GM18517 (cell line): Measurements from ENCODE around the gene PHETA1.
"Not testable (repeated sequence)": the region's sequence is repeated elsewhere in the genome, so short reads cannot be mapped to it uniquely, and the experiment has no call there.

Experiments
- ATAC-seq: cut with Tn5 transposase; IDR thresholded peaks from one replicate; pipeline ENCODE4 v1.9.1; 2021; ENCODE audit warnings: mild to moderate bottlenecking, moderate library complexity; ENCODE audit not compliant: unreplicated experiment

The PHETA1 gene

DNA sequence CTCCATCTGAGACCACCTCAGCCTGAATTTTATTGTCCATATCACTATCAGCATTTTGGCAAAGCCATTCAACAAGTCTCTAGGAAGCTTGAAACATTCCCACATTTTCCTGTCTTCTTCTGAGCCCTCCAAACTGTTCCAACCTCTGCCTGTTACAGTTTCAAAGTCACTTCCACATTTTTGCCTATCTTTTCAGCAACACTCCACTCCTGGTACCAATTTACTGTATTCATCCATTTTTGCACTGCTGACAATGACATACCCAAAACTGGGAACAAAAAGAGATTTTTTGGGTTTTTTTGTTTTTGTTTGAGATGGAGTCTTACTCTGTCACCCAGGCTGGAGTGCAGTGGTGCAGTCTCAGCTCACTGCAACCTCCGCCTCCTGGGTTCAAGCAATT is 4.3 kb upstream of the PHETA1 start:
- ATAC-seq: not testable (repeated sequence)

DNA sequence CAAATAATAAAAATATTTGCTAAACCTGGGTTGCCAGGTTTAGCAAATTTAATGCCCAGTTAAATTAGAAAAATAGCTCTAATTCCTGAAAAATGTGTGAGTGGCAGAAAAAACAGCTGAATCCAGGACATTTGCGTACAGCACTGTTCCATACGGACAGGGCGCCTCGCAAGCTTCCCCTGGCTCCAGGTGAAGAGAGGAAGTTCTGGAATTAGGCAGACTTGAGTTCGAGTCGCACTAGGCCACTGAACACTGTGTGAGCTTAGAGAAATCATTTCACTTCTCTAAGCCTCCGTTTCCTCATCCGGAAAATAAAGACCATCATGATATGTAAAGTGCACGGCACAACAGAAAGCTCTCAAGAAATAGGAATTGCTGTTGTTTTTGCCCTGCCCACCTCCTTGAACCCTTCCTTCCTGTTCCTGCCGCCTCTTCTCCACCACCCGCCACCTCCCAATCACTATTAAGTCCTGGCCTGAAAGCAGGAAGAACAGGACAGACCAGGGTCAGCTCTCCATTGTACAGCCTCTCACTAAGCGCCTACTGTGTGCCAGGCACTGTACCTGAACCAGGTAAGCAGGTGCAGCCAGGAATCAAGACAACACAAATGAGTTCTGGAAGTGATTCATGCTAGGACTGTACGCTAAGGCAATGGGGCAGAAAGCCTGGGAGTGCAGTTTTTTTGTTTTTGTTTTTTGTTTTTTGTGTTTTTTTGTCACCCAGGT is 763 bp upstream of the PHETA1 start:
- ATAC-seq: no peak

DNA sequence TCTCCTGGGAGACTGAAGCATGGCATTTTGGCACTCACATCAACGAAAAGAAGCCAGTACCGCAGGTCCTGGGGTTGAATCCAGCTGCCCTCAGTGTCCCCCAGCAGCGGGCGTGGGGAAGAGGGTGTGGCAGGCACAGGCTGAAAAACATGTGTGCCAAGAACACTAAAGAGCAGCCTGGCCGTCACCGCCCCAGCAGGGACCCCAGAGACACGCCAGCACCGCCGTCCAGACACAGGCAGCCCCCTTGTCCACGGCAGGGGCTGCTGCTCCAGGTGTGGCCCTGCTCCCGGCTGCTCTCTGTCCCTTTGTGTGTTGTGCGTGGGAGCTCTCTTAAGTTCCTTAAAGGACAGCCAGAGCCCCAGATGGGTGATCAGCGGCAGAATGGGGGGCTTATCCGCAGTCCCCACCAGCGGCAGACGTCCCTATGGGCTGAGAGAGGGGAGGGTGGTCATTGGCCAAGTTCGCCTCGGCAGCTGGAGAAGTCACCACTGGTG is 556 bp downstream of the PHETA1 start:
- ATAC-seq: no peak

DNA sequence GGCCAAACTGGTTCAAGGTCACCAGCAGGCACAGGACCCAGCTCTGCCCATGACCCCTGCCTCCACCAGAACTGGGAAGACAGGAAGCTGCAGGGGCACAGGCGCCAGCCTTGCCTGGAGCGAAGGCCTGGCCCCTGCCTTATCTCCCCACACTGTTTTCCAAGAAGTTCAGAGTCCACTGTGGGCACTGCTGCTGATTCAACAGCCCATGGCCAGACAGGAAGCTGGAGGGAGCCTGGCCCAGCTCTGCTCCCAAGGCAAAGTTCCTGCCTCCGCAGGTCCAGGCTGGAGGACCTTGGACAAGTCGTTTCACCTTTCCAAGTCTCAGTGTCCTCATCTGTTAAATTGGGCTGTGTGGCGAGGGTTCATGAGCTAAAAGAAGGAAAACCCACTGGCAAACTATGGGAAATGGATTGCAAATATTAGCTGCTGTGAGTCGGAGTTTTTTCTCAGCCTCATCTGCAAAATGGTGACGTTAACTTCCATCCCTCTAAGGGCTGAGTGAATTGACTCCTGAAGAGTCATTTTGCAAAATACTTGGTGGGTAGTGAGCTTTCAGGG is 1.2 kb downstream of the PHETA1 start:
- no peak for ATAC-seq

DNA sequence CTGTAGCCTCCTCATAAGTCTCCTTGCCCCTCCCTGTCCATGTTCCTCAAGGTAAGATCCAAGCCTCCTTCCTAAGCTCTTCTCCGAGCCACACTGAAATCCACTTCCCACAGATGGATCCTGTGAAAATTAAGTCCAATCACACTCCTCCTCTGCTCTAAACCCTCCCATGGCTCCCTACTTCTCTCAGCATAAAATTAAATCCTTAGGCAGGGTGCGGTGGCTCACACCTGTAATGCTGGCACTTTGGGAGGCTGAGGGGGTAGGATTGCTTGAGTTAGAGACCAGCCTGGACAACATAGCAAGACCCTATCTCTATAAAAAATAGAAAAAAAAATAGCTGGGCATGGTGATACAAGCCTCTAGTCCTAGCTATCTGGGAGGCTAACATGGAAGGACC is 2.3 kb downstream of the PHETA1 start:
- ATAC-seq: no peak

DNA sequence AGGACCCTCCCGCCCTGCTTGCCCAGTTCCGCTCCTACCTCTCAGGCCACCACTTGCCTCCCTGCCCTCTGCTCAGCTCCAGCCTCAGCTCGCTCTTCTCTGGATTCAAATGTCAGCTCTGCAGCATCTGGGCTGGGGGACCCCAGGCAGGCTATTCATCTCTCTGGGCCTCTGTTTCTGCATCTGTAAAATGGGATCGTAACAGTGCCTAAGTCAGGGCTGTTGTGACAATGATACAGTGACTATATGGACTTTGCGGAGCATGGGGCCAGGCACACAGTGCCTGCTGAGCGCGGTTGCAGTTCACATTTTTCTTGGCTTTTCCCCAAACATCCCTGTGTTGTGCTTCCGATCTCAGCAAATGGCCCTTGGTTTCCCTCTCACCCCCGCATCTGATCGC is 2.8 kb downstream of the PHETA1 start:
- ATAC-seq: no peak

DNA sequence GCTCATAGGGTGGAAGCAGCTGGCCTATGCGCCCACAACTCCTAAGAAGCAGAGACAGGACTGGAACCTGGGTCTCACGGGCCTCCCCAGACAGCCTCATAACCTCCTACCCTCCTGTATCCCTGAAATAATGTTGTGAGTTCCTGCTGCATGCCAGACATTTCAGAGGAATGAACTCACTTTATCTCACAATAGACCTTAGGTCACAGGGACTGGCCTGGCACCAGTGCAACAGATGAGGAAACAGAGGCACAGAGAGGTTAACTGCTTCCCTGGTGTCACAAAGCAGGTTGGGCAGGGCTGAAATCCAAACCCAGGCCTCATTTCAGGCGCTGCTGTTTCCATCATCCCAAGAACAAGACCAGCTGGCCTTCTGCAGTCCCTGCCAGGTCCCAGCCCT is 5.3 kb downstream of the PHETA1 start:
- no peak for ATAC-seq

DNA sequence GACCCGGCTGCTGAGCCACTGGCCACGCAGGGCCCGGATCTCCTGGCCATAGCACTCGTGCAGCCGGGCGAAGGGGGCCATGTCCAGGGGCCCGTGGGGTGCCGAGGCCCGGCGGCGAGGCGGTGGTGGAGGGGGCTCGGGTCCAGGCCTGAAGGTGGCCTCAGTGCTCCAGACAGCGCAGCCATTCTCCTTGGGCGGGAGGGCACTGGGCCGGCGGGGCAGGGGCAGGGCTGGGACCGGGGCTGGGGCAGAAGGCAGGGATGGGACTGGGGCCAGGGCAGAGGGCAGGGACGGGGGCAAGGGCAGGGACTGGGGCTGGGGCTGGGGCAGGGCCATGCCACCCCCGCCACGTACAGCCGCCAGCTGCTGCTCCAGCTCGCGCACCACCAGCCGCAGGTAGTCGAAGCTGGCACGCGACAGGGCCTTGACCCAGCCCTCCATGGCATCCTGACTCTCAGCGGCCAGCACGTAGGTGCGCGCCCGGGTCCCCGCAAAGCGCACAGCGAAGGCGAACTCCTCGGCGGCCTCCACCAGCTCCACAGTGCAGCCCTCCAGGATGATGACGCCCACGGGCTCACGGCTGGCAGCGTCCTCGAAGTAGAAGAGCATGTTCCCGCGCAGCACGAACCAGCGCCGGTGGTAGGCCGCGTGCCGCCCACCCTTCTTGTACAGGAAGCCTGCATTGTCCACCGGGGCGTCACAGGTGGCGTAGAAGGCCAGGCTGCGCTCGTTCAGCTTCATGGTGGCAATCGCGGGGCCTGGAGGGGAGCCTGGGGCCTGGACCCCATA is 6.0 kb downstream of the PHETA1 start:
- ATAC-seq: no peak

DNA sequence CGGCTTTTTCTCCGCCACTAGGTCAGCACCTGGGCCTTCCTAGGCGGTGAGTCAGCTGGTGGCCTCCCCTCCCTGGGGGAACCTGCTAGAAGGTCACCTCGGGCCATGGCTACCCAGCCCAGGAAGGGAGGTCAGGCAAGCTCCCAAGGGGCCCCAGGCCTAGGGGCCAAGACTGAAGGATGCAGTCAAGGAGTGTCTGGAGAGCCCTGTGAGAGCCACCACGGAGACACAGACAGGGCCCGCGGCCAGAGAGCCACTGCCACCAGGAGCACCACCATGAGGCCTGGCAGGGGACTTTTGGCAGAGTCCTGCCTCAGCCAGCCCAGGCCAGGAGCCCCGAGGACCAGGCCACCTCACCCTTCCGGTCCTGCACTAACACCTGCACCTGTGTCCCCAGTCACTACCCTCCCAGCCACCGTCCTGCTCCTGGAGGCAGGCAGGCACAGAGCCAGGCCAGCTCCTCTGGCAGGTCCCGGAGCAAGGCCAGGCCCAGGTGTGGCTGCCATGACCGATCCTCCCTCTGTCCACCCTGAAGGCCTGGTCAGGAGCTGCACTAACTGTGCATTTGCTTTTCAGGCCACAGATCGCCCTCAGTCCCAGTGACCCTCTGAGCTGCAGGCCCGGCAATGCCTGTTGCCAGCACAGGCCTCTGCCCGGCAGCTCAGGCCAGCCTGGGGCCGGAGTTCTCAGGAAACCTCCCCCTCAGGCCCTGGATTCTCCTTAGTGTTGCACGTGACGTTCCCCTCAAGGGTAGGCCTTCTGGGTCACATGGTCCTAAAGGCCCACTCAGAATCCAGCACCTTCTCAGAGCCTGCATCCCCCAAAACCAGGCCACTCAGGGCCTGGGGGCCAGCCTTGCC is 6.9 kb downstream of the PHETA1 start:
- no peak for ATAC-seq

DNA sequence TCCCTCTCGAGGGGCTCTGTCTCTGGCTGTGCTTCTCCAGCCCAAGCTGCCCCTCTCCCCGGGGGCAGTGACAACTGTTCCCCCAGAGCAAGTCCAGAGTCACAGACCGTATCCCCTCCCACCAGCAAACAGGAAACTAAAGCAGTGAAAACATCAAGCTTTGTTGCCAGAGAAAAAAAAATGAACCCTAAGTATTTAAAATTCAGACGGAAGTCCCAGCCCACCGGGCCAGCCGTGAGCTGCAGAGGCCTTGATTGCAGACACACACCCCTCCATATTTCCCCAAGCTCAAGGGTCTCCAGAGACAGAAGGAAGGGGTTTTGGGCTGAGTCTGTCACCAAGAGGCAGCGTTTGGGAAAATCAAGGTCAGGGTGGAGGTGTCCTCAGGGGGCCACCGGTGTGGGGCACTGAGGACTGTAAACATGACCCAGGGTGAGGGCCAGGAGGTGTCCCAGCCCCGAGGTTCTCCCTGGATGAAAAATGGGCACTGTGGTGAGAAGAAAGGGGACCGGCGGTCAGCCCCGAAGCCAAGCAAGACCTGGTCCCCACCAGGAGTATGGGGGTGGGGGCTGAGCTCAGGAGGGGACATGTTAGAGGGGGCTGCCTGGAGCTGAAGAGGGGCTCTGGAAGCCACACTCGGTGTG is 7.7 kb downstream of the PHETA1 start:
- no peak for ATAC-seq

DNA sequence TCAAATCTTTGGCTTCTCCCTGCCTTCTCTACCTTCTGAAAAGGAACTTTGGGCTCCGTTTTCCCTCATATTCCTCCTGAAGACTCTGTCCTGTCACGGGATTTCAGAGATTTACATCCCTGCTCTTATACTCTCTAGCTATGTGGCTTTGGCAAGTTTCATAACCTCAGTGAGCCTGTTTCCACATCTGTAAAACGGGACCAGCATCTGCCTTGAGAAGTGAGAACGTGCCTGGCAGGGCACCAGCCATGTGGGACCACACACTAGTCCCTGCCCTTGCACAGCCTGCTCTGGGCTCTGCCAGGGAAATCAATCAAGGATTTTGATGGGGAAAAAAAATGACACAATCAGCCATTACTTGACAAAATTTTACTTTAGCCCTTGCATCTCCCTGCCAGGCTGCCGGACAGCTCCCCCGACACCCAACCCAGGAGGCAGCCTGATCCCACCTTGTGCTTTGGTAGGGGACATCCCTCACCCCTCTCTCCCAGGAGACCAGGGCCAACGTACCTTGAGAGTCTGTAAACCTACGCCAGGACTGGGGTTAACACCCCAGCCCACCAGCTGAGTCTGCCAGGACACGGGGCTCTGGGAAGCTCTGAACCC is 8.5 kb downstream of the PHETA1 start:
- no peak for ATAC-seq

DNA sequence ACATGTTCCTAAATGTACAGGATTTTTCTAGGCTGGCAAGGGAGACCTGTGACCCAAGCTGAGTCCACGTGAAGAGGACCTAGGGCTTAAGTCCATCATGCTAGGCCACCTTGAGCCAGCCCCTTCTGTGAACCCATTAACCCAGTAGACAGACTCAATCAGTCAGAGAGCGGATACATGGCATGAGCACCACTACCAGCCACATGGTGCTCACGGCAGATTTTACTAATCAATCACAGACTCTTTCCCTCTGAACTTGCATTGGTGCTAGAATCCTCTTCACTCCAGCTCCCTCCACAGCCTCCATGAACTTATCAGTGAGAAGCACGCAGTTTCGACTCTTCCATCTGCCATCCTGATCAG is 9.0 kb downstream of the PHETA1 start:
- no peak for ATAC-seq

DNA sequence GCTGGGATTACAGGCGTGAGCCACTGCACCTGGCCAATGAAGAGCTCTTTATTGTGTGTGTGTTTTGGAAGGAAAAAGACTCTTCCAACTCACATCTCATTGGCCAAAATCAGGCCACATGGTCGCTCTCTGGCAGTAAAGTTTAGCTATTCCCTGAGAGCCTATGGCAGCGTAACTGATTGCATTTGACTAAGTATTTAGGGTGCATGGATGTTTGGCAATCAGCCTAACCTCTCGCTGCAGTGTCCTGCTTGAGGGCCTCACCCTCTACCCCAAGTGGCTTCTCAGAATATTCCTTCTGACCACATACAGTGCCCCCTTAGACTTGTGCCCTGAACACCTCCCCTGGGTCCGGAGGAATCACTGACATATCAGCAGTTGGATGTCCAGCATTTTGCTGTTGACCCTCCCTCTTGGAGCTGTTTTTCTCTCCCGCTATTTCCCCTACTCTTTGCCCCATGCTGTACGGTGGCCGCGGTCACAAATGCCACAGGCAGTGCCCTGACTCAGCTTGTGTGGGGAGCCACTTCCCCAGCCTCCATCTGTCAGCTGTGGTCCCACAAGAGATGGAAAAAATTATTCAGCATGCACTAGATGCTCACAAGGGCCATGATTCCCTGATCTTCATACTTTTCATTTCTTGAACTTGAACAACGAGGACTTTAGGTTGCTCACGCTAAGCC is 9.5 kb downstream of the PHETA1 start:
- no peak for ATAC-seq

DNA sequence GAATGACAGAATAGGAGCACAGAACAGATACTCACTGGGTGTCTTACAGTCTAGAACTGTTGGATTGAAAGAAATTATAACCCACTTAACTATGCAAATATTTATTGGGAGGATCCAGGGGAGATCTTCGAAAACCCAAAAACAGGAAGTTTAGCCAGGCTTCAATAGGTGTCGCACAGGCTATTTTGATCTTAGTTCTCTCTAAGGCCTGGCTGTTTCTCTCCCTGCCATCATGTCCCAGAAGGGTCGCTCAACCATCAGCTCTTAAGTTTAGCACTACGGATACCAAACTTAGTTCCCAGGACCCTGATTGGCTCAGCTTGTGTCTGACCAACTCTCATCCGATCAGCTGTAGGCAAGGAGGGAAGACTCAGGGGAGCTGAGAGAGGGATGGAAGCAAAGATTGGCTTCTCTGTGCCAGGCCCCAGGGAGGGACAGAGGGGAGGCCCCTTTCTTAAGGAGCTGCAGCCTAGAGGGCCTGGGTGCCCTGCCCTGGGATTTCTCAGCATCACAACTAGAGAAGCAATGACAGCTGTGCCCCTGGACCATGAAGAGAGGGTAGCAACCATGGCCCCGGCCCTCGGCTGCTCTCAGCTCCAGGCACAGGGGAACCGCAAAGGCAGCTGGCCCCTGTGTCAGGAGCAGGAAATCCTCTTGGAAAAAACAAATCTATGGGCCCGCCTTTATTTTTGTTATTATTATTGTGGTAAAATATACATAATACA is 13.5 kb downstream of the PHETA1 start:
- no peak for ATAC-seq

DNA sequence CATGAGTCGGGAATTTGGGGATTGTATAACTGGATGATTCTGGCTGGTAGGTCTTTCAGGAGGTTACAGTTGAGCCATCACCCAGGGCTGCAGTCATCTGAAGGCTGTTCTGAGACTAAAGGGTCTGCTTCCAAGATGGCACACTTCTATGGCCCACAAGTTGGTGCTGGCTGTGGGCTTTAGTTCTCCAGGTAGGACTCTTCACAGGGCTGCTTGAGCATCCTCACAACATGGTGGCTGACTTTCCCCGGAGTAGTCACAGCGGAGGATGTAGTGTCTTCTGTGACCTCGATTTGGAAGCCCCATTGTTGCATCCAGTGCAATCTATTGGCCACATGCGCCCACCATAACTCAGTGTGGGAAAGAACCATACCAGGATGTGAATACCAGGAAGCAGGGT is 14.4 kb downstream of the PHETA1 start:
- no peak for ATAC-seq

DNA sequence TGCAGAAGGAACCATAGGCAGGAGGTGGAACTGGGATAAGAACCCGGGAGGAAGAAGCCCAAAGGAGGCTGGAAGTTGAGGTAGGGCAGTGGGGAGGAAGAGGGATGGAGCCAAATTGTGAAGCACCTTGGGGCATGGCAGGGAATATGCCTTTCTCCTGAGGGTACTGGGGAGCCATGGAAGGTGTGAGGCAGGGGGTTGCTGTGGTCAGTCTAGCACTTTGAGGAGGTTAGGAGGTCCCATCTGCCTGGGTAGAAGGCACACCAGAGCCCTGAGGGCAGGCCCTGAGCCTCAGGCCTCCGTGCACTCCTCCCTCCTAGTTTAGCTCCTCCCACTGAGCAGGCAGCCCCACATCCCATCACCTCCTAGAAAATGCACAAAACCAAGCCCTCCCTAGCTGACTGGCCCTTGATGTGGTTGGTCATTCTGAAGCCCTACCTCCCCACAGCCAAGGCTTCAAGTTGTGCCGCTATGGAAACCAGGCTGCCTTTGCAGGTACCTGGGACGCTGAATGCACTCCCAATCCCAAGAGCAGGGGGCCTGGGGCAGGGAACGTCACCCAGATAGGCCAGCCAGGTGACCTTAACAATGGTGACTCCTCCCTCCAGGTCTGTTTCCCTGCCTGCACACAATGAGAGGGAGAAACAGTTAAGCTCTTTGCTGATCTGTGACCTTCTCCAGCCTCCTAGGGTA is 15.1 kb downstream of the PHETA1 start:
- ATAC-seq: no peak

DNA sequence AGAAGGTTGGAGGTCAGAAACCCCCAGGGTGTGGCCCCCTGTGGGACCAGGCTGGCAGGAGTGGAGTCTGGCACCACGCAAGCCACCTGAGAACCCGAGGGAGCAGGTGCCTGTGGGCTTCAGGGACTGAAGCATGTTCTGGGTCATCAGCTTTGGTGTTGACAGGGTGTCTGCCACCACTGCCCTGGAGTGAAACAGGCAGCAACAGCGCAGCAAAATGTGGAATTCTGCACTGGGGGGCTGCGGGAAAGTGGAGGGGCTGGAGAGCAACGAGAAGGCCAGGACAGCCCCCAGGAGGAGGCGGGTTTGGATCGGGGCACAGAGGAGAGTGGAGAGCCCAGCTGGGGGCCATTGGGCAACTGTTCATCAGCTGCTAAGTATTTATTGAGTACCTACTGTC is 15.9 kb downstream of the PHETA1 start:
- ATAC-seq: no peak

DNA sequence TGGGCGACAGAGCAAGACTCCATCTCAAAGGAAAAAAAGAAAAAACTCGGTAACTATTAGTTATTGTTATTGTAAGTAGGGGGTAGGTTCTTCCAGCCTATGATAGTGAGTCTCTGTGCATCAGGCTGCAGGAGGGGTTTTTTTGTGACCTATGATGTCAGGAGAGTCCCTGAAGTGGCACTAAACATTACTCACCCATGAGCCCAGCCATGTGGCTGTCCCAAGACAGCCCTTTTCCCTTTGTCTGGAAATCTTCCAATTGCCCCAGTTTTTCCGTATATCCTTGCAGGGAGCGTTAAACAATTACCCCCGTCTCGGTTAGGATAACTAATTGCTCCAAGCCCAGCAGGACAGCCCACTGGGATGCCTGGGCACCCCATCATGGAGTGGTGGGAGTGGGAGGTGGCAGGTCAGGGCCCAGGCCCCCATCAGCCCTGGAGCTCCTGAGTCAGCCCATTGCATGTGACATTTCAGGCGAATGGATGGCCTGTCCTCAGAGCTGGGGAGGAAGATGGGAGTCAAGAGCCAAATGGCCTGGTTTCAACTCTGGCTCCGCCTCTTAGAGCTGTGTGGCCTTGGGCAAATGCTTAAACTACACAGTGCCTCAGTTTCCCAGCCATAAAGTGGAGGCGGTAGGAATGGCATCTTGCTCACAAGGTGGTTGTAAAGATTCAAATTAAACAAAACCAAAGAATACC is 16.4 kb downstream of the PHETA1 start:
- no peak for ATAC-seq
